Sciatic nerve (tissue), 2 donors: ENCODE measurements around the gene TMEM51. TPM values are rescaled to one million over a fixed set of nuclear protein-coding genes. Genes with fewer than 3 reads are reported as not detected.
"Not testable (repeated sequence)": the region's sequence is repeated elsewhere in the genome, so short reads cannot be mapped to it uniquely, and the experiment has no call there.

Experiments used
- ATAC-seq: fragments of 200-7000 bp; cut with Tn5 transposase; one replicate; pipeline ENCODE4 v1.9.1; 2020; ENCODE audit warnings: mild to moderate bottlenecking, moderate library complexity
- DNase-seq: peaks from one replicate; pipeline ENCODE4 v3.0.0-alpha.2; 2020; ENCODE audit warnings: low spot score
- intact Hi-C: fragments of 100-400 bp; cut with DNase I; formaldehyde crosslinking; loops from one replicate; pipeline ENCODE4 v1.14.2; 2022
- total RNA-seq: library from RNA; stranded (reverse); fragmentation: NEBNext Ultra II Directional; extraction: Animal tissue kit (Norgen Biotek cat#: 25700); gene quantifications from one replicate; pipeline ENCODE4 v1.2.1, GENCODE V29; 2021
- donor health status: DM: no; HTN: no; CAD: no.
- donor health status: DM: no; HTN: no; CAD: no.

TMEM51 gene
- total RNA-seq, 1 donor from 2014 or later = 17.3 TPM

DNA sequence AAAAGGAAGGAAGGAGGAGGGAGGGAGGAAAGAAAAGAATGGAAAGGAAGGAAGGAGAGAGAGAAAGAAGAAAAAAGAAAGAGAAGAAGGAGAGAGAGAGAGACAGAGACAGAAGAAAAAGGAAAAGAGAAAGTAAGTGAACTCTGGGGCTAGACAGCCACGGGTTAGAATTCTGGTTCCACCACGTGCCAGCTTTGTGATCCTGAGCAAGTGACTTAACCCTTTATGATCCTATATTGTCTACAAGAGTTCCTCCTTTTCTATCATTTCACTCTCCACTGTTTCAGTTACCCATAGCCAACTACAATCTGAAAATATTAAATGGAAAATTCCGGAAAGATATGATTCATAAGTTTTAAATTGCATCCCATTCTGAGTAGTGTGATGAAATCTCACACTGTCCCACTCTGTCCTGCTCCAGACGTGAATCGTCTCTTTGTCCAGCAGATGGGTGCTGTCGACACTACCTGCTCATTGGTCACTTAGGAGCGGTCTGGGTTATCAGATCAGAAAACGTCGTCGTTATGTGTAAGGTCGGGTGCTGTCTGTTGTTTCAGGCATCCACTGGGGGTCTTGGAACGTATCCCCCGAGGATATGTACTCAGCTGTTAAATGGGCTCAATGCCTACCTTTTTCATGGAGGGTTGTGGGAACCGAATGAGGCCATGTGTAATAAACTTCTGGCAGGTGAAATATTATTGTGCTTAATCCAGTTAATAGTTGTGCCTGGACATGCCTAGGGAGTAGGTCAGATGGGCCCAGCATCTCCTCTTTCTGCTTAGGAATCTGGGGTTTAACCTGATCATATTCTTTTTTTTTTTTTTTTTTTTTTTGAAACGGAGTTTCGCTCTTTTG, 19.1 kb downstream of the TMEM51 start:
- no peak for DNase-seq
- ATAC-seq = peak; percentile 54
- intact Hi-C loops = no loop called here

DNA sequence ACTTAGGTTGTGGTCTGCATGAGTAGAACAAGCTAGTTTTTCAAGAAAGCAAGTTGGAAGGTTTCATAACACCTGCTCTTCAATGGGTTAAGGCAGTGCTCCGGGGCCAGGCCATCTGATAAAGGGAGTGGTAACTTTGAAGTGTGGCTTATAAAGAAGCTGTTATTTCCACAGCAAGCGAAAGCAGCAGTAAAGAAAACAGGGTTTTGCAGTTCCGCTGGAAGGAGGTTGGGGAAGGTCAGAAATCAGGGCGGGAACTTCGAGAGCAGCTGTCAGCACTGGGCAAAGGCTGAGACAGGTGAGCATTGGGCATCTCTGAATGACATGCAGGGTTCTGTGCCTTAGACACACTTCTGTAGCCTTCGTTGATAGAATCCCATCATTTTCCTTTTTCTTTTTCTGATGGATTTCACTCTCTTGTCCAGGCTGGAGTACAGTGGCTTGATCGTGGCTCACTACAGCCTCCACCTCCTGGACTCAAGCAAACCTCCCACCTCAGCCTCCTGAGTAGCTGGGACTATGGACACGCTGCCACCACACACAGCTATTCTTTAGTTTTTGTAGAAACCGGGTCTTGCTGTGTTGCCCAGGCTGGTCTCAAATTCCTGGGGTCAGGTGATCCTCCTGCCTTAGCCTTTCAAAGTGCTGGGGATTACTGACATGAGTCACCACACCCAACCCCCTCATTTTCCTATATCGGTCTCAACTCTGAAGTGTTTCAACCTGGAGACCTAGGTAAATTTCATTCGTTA, 20.5 kb downstream of the TMEM51 start:
- intact Hi-C loops = no loop called here
- no peak for DNase-seq
- peak; percentile 66 for ATAC-seq

DNA sequence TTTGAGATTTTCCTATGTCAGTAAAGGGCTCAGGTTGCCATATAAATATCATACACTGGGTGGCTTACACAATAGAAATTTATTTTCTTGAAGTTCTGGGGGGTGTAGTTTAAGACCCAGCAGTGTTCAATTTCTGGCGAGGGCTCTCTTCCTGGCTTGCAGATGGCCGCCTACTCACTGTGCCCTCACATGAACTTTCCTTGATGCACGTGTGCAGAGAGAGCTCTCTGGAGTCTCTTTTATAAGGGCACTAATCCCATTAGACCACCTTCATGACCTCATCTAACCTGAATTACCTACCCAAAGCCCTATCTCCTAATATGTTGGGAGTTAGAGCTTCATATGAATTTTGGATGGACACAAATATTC, 21.1 kb downstream of the TMEM51 start:
- DNase-seq (no peak), ATAC-seq (no peak)
- intact Hi-C loops = no loop called here

DNA sequence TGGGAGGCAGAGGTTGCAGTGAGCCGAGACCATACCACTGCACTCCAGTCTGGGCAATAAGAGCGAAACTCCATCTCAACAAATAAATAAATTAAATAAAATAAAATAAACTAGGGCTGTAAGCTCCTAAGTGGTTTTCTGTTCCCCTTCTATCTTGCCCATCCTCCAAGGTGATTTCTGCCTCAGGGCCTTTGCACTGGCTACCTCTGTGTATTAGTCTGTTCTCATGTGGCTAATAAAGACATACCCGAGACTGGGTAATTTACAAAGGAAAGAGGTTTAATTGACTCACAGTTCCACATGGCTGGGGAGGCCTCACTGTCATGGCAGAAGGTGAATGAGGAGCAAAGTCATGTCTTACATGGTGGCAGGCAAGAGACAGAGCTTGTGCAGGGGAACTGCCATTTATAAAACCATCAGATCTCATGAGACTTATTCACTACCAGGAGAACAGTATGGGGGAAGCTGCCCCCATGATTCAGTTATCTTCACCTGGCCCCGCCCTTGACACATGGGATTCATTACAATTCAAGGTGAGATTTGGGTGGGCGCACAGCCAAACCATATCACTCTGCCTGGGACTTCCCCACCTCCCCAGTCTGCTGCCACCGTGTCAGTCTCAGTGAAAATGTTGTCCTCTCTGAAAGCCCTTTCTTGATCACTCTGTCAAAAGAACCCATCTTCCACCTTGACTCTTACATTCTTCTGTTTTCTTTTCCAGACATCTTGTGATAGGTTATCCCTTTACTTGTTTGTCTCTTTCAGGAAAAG, 22.0 kb downstream of the TMEM51 start:
- DNase-seq, intact Hi-C loops, ATAC-seq: not testable (repeated sequence)

DNA sequence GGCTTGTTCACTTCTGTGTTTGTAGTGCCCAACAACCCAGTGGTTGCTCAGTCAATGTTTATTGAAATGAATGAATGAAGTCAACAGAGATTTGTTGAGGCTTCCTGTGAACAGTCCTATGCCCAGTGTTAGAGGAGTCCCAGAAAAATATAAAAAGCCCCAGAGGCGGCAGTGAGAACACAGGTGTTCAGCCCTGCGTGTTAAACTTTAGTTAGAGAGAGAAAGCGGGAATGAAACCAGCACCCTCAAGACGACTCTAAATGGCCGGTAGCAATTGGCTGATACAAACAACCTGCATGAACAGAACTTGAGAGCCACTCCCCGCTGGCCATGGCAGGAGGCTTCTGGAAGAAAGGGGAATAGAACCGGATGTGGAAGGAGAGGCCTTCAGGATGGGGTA, 22.6 kb downstream of the TMEM51 start:
- intact Hi-C loops = no loop called here
- ATAC-seq (no peak), DNase-seq (no peak)

DNA sequence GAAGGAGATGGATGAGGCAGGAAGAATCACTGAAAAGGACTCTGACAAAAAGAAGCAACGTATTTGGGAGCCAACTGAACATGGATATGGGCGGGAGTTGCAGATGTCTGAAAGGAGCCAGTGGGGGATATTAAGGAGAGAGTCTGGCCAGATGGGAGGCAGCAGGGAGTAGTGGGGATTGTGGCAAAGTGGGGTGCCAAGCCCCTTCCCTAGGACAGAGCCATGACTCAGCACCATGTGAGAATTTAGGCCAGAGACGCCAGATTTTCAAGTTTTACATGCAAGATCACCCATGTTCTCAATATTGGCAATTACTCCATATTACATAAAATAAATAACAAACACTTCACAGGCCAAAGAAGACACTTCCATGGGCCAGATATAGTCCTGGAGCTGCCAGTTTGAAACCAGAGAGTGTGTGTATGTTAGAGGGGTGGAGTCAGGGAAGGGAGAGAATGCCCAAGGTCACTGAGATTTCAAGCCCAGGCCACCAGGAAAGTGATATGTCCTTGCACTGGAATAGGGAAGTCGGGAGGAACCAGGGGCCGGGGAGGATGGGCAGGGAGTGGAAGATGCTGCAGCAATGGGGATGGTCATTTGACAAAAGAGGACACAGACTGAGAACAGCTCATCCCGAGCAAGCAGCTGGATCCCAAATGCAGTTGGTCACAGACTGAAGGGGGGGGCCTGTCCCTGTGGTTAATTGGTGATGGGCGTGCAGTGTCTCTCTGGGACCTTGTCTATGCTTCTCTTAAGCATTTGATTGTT, 23.5 kb downstream of the TMEM51 start:
- intact Hi-C loops = no loop called here
- ATAC-seq = no peak
- no peak for DNase-seq

DNA sequence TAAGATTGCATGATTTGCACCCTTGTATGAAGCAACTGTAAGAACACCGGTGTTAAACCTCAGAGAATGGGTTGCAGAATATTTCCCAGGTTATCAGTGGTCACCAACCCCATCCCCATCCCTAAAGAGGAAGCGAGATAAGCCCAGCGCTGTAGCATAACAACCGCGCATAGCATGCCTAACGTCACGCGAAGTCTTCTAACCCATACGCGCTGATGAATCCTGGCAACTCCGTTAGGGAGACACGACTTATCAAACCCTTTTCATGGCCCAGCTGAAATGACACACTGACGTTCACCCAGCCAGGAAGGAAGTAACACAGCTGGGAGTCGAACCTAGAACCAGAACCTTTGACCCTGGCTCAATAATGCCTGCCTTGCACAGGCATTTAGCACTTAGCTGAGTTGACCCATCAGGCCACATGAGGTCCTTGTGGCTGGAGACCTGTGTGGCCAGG, 24.2 kb downstream of the TMEM51 start:
- intact Hi-C loops = no loop called here
- ATAC-seq = no peak
- no peak for DNase-seq

DNA sequence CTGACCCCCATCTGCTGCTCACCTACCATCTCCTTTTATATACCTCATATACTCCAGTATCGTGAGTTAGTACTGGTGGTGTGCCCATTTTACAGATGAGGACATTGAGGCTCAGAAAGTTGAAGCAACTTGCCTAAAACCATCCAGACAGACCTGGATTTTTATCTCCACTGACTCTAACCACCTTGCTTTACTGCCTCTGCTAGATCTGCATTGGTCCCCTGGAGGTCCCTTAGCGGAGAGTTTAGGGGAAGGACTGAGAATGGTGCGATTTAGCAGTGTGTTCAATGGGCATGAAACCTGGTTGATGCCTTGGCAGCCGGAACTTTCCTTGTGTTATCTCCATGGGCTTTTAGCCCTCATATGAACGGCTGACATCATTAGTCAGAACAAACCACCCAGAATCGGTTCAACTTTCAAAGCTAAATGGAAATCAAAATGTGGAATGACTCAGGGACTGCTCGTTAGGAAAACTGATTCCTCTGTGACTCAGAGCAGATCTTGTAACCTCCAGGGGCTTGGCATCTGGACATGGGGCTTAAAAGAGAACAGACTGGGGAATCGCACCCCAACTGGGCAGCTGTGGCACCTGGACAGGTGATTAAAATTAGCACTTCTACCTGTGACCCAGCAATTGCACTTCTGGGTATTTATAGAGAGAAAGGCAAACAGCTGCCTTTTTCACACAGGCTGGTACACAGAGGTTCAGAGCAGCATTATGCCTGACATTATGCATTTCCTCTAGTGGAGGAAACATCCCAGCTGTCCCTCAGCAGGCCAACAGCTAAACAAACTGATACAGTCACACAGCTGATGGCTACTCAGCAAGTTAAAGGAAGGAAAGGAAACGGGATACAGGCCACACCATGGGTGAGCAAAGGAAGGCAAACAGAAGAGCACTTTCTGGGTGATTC, 25.3 kb downstream of the TMEM51 start:
- ATAC-seq = no peak
- intact Hi-C loops = no loop called here
- no peak for DNase-seq

DNA sequence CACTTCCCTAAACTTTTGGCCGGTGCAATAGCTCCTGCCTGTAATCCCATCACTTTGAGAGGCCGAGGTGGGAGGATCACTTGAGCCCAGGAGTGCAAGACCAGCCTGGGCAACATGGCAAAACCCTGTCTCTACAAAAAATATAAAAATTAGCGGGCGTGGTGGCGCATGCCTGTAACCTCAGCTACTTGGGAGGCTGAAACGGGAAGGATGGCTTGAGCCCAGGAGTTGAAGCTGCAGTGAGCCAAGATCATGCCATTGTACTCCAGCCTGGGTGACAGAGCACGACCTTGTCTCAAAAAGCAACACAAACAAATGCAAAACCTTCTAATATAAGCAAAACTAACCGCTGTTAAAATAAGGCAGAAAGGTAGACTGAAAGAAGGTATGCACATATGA, 25.9 kb downstream of the TMEM51 start:
- ATAC-seq = no peak
- intact Hi-C loops = no loop called here
- DNase-seq = no peak

DNA sequence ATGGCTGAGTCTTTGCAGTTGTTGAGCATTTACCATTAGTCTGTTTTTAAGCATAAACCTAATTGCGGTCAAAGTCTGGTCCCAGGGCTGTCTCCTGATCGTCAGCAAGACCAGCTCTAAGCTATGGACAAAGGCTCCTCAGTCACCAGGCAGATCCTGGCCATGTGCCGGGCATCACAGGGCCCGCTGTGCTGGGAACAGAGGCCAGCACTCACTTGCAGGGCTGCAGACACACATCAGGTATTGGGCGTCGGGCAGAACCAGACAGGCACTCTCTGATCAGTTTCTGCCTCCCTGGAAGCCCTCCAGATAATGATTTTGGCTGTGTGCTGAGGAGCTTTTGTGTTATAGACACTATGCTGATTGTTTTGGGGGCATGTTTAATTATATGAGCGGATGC, 26.6 kb downstream of the TMEM51 start:
- DNase-seq (no peak), ATAC-seq (no peak)
- intact Hi-C loops = no loop called here

DNA sequence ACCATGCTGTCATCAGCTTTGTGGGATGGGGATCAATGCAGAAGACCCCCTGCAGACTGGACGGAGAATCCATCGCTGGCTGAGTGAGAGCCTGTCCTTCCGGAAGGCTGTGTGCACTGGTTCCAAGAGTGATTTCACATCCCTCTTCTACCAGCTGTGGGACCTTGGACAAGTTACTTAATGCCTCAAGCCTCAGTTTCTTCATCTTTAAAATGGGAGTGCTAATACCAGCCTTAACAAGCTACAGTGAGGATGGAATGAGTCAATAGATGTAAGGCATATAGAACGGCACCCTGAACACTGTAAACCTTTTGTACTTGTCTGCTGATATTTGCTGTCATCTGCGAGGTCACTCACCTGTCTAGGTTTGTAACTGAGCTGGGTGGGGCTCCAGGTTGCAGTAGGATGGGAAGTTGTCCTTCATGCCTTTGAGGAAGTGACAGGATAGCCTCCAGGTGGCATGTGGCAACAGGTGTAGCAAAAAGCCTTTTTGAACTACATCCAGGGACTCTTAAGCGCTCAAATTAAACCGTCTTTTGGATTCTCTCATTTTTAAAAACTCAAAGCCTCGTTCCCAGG, 27.5 kb downstream of the TMEM51 start:
- intact Hi-C loops = no loop called here
- ATAC-seq (no peak), DNase-seq (no peak)

DNA sequence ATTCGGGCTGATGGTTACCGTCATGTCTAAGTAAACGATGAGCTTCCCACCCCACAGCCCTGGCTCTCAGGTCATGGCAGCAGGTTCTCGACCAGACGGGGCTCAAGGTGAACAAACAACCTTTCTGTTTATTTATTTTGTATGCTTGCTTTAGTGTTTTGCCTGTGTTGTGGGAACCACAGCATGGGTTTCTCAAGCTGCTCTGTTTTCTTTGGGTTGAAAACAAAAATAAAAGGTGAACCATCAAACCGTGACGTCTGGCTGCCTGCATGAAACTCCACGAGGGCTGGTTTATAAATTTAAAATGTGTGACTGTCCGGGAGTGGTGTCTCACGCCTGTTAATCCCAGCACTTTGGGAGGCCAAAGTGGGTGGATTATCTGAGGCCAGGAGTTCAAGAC, 28.0 kb downstream of the TMEM51 start:
- no peak for ATAC-seq
- intact Hi-C loops = no loop called here
- no peak for DNase-seq

DNA sequence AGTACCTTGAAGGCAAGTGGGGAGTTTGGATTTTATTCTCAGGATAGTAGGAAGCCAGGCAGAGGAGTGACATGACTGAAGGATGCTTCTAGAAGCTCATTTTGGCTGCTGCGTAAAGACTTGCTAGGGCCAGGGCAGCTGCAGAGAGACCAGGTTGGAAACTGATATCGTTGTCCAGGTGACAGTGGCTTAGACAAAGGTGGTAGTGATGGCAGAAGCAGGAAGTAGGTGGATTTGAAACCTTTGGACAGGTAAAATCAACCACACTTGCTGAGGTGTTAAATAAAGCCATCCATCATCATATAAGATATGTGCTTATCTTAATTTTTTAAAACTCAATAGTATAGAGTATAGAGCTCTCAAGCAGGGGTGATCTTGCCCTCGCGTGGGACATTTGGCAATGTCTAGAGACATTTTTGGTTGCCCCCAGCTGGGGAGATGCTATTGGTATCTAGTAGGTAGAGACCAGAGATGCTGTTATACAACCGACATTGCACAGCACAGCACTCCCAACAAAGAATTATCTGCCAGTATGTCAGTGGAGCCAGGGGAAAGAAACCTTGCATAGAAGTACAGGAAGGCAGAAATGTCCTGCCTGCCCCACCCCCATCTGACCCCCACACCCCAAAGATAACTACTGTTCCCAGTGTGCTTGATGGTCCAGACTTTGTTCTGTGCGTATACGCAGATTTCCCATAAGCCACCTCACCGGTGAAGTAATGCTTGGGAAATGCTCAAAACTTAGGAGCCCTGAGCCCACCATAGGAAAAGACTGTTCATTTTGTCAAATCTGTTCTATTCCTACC, 31.1 kb downstream of the TMEM51 start:
- intact Hi-C loops = no loop called here
- ATAC-seq = no peak
- no peak for DNase-seq

DNA sequence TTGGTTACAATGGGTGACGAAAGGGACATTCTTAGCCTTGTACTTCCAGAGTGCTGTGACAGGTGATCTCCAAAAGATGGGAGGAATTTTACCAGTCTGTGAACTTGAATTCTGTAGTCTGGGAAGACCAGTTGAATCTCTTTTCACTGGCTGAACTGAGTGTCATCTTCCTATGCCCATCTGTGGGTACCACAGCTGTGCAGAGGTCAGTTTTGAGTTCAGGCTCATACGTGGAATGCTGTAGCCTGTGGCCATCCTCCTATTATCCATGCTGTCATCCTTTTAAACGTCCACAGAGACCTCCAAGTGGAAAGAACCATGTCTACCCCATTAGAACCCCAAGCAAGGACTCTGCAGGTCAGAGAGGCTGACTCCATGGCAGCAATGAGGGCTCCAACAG, 32.1 kb downstream of the TMEM51 start:
- intact Hi-C loops = no loop called here
- DNase-seq (no peak), ATAC-seq (no peak)

DNA sequence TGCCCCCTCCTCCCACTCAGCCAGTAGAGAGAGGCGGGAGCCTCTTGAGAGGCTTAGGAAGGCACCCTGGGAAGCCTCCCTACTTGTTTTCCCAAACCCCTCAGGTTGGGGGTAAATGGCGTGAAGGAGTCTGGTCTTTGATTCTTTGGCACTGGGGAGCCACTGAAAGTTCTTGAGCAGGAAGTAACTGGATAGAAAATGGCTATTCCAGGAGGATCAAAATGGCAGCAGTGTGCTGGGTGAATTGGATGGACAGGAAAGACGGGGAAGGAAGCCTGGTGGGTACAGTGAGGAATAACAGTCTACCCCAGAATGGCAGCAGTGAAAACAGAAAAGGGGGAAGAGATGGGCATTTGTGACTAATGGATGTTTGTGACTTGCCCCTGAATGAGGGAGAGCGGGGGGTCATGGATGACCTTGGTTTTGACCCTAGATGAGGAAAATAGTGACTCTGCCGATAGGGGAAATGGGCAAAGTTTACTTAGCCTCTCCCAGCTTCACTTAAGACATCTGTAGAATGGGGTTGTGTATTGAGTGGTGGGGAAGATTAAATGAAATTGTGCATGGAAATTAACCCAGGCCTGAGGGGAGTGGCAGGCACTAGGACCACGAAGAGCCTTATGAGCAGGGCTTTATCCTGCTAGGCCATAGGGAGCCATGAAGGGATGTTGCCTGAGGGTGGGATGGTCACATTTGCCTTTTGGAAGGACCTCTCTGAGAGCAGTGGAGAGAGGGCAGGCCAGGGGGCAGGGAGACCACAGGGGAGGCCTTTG, 32.7 kb downstream of the TMEM51 start:
- ATAC-seq (no peak), DNase-seq (no peak)
- intact Hi-C loops = no loop called here

DNA sequence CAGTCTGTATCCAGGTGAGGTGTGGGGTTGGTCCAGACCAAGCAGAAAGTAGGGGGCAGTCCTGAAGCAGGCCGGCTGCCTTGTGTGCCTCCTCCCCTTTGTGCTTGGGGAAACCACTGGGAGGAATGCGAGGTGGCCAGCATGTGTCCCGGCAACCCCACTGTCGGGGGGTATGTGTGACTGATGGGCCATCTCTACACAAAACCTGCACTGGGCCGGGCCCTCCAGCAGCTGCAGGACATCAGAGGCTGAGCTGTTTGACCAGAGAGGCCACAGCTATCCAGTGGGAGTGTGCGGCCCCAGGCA, 33.3 kb downstream of the TMEM51 start:
- intact Hi-C loops = no loop called here
- DNase-seq = no peak
- no peak for ATAC-seq
